ENCODE measurements around the gene MCM10.

The MCM10 gene

DNA sequence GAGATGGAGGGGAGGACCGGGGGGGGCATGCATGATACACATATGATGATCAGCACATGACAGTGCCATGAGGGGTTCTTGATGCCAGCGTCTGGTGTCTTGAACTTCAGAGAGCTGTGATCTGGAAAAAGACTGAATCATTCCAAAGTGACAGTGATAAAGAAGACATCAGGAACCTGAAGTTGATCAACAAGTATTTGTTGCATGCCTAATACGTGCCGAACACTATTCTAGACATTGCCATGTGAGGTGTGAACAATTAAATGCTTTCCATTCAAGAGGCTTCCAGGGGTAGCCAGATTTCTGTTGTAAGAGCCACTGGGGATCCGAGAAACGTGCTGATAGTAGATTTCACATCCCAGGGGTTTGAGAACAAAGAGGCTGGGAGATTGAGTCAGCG lies 6.2 kb downstream of the MCM10 start:
- no peak for DNase-seq

DNA sequence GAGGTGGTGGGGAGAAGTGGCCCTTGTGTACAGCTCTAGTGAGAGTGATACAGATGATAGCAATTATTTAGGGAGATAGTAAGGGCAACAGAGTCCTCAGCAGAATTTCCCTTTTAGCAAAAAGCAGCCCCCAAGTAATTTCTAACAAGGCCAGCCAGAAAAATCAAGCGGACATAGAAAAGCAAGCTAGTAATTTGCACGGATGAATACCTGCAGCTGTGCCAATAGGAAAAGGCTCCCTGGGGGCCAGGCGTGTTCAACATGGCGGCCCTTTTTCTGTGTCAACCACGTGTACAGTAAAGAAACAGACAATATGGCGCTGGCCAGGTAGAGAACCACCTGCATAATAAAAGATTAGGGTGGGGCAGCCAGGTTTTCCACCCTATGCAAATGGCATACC lies 7.4 kb downstream of the MCM10 start:
- DNase-seq, result no peak

- no peak for DNase-seq
Observed at GRCh38 chr10:13173616-13174015, 12.3 kb downstream of the MCM10 start.

DNA sequence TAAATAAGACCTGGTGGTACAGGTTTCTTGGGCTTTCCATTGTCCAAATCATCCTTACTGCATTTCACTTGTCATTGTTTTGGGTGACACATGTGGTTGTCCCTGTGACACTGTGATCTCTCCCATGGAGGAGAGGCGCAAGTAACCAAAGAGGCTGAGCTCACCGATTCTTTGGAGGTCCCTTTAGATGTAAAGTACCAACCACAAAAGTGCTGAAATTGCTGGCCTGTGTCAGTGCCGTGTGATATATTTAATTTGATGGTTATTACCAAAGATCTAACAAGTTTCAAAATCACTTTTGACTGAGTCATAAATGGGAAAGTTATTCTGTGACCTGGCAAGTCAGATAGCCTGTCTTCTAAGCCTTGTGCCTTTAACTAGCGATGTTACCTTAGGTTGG lies 19.4 kb downstream of the MCM10 start:
- no peak for DNase-seq

- no peak for DNase-seq
Observed at GRCh38 chr10:13182424-13182823, 21.1 kb downstream of the MCM10 start.

DNA sequence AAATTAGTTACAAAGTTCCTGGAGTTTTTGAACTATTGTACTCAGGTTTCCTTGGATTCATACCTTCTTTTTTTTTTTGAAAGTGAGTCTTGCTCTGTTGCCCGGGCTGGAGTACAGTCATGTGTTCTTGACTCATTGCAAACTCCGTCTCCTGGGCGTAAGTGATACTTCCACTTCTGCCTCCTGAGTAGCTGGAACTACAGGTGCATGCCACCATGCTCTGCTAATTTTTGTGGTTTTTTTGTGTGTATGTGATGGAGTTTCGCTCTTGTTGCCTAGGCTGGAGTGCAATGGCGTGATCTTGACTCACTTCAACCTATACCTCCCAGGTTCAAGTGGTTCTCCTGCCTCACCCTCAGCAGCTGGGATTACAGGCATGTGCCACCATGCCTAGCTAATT lies 22.3 kb downstream of the MCM10 start:
- DNase-seq, result no peak

DNA sequence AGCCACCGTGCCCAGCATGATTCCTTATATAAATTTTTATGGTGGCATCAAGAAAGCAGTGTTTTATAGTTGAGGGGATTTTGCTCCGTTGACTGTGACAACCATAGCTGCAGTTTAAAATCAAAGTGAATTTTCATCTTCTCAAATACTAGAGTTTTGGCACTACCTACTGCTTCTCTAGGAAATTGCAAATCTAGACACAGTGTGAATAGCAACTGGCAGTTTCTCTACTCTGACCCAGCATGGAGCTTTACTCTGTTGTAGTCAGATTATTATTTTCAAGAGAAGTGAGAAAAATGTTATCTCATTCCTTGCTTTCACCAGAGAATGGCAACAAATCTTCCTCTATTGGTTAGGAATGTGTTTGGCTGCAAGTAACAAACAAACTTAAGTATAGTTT lies 22.9 kb downstream of the MCM10 start:
- DNase-seq, result no peak

- DNase-seq, result no peak
Observed at GRCh38 chr10:13184730-13185514, 23.6 kb downstream of the MCM10 start.

- DNase-seq, result no peak
Observed at GRCh38 chr10:13187135-13187534, 25.8 kb downstream of the MCM10 start.

DNA sequence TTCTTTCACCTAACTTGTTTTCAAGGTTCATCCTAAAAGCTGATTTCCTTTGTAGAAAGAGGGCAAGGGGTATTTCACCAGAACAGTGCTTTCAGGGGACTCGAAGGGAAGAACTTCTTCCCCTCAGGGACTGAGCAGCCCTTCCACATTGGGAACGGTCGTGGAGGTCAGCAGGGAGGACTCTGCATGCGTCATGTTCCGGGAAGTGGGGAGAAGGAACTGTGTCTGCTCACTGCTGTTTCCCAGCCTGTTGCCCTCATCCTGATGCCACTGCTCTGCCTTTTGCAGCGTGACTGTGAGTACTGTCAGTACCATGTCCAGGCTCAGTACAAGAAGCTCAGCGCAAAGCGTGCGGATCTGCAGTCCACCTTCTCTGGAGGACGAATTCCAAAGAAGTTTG lies 27.2 kb downstream of the MCM10 start:
- no peak for DNase-seq

- DNase-seq, result no peak
Observed at GRCh38 chr10:13189961-13190360, 28.6 kb downstream of the MCM10 start.

DNA sequence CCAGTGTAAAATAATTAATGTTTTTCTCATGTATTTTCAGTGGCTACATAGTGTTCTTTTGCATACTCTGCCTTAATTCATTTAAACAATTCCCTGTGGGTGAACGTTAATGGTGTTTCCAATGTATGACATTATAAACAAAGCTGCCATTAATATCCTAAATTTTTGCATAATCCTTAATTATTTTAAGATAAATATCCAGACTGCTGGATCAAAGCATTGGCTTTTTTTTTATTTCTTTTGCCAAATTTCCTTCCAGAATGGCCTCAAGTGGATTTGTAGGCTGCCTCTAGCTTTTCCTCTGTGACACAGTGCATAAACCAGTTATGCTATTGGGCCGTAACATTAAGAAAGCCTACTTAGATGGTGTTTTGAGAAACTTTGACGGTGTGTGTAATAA lies 29.5 kb downstream of the MCM10 start:
- no peak for DNase-seq

- no peak for DNase-seq
Observed at GRCh38 chr10:13191362-13191761, 30.0 kb downstream of the MCM10 start.

GRCh38 chr10:13193637-13194036 lies 32.3 kb downstream of the MCM10 start:
- DNase-seq, result no peak

DNA sequence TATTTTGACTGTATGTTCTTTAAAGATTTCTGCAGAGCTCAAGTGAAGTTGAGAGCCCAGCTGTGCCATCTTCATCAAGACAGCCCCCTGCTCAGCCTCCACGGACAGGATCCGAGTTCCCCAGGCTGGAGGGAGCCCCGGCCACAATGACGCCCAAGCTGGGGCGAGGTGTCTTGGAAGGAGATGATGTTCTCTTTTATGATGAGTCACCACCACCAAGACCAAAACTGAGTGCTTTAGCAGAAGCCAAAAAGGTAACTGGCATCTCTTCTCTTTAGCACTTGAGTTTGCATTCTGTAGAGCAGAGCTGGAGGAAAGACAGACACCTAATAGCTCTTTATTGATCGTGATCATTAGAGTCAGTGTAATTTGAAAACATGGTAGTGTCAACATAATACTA lies 33.7 kb downstream of the MCM10 start:
- DNase-seq, result no peak

GRCh38 chr10:13201132-13201531 lies 39.8 kb downstream of the MCM10 start:
- no peak for DNase-seq

DNA sequence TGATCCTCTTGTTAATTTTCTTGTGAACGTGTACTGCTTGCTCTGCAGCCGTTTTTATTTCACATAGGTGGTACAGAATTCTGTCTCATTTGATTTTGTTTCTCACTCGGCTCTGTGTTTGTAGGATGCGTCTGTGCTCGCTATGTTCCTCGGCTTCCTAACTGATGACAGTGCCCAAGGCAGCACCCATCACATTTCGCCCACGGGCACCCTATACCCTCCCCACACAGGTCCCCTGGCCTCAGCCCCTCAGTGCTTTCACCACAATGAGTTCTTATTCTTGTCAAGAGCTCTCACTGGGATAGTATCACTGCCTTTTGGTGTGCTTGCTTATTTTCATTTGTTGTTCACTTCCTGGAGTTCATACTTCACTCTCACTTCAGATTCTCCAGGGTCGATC lies 44.7 kb downstream of the MCM10 start:
- DNase-seq, result no peak

GRCh38 chr10:13206546-13207443 lies 45.4 kb downstream of the MCM10 start:
- no peak for DNase-seq

DNA sequence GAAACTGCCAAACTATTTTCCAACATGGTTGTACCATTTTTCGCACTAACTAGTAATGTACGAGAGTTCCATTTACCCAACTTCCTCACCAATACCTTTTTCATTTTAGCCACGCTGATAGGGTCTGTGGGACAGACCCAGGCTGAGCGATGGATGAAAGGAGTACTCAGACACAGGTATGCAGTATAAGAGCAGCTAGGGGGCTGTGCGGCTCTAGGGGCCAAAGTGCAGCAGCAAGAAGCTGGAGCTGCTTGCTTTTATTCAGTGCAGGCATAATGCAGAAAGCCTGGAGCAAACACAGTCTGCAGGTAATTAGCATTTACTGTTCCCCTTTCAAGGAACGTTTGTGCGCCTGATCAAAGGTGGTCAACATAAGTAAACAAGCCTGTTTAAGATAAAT lies 51.8 kb downstream of the MCM10 start:
- no peak for DNase-seq

GRCh38 chr10:13218878-13219277 lies 57.5 kb downstream of the MCM10 start:
- DNase-seq, result no peak

DNA sequence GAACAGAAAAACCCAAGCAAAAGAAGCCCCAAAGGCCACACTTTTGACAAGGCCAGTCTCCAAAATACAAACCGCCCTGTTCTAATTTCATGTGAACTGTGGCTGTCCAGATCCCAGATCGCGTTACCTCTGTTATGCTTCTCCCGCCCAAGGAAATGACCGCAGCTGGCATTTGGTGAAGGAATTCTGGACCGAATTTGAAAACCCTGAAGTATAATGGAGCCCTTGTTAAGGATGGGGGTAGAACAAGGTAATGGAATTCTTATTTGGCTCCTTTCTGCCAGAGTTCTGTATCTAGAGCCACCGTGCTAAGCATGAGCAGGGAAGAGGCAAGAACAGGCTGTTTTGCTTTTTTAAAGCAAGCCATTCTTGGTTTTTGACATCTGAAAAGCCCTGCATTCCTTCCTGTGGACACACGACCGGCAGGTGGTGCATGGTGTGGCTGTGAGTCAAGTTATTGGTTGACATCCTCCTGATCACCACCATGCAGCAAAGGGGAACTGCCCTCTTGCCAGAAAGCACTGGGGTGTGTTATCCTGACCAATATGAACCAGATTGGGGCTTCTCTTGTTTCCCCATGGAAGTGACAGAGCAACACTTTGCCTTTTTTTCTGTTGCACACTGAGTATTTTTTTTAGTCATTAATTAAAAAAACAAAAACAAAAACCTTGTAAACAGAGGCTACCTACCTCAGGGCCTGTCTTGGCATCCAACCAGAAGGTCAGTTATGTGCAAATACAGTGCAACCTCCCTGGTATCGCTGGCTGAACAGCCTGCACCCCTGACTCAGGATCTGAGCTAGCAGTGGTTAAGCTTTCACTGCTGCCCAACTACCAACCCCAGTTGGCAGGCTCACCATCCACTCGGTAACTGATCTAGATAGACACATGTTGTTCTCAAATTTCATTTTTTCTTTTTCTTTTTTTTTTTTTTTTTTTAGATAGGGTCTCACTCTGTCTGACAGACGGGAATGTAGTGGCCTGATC lies 58.6 kb downstream of the MCM10 start:
- DNase-seq, result no peak

GRCh38 chr10:13221572-13221971 lies 60.2 kb downstream of the MCM10 start:
- no peak for DNase-seq

GRCh38 chr10:13222151-13222550 lies 60.8 kb downstream of the MCM10 start:
- no peak for DNase-seq
